ENCODE data around the gene GIPC3.
"Not testable (repeated sequence)": the region's sequence is repeated elsewhere in the genome, so short reads cannot be mapped to it uniquely, and the experiment has no call there.

Gene GIPC3

DNA sequence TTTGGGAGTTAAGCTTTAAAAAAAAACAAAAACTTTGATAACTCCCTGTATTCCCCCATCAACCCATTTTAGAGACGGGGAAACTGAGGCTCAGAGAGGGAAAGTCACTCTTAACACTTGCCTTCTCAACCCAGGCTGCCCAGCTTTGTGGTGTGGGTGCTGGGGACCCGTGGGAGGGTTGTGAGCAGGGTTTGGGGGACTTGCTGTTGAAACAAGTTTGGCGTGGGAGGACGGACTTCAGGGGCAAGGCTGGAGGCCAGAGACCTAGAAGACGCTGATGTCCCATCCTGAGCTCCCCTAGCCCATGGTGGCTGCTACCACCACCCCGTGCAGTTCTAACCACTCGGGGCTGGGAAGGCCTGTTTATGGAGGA is 42.1 kb downstream of the GIPC3 start:
- Histone ChIP-seq H3K4me1 (peaks cover 0 to 30% (median 25%) of the 10 kb centered on the region in 4 donors), H3K27ac (peak overlapping the region; percentile 81 to 82), H3K36me3 (peaks cover 14 to 40% (median 33%) of the 10 kb centered on the region in 3 donors), H3K4me3 (peak overlapping the region; percentile 72 to 76), H3K27me3 (no peaks in the 10 kb centered on the region), H3K9me3 (no peaks in the 10 kb centered on the region)
- TF ChIP-seq, protein P1, sequence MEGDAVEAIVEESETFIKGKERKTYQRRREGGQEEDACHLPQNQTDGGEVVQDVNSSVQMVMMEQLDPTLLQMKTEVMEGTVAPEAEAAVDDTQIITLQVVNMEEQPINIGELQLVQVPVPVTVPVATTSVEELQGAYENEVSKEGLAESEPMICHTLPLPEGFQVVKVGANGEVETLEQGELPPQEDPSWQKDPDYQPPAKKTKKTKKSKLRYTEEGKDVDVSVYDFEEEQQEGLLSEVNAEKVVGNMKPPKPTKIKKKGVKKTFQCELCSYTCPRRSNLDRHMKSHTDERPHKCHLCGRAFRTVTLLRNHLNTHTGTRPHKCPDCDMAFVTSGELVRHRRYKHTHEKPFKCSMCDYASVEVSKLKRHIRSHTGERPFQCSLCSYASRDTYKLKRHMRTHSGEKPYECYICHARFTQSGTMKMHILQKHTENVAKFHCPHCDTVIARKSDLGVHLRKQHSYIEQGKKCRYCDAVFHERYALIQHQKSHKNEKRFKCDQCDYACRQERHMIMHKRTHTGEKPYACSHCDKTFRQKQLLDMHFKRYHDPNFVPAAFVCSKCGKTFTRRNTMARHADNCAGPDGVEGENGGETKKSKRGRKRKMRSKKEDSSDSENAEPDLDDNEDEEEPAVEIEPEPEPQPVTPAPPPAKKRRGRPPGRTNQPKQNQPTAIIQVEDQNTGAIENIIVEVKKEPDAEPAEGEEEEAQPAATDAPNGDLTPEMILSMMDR (IDR thresholded peaks at IDR 0.05): no peak
- intact Hi-C loops (cut with DNase I; ENCODE audit: low total_unique reads): no loop called here
- DNase-seq: no peak

DNA sequence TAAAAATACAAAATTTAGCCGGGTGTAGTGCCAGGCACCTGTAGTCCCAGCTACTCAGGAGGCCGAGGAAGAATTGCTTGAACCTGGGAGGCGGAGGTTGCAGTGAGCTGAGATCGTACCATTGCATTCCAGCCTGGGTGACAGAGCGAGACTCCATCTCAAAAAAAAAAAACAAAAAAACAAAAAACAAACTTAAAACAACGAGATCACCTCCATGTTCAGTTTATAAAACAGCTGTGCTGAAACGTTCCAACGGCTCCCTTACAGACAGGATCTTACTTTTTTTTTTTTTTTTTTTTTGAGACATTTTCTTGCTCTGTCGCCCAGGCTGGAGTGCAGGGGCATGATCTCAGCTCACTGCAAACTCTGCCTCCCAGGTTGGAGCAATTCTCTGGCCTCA is 43.5 kb downstream of the GIPC3 start:
- H3K4me3 ChIP-seq; H3K27ac ChIP-seq; H3K9me3 ChIP-seq; DNase-seq; intact Hi-C loops (cut with DNase I; ENCODE audit: low total_unique reads); H3K27me3 ChIP-seq: not testable (repeated sequence)
- Histone ChIP-seq H3K4me1 (peaks cover 0 to 30% (median 25%) of the 10 kb centered on the region in 4 donors), H3K36me3 (peaks cover 9 to 40% (median 29%) of the 10 kb centered on the region in 3 donors)

- Histone ChIP-seq H3K27ac (no peak overlapping the region), H3K4me1 (peaks cover 0 to 7% (median 4%) of the 10 kb centered on the region in 4 donors), H3K36me3 (peaks cover 14 to 60% (median 33%) of the 10 kb centered on the region in 3 donors), H3K27me3 (no peaks in the 10 kb centered on the region), H3K9me3 (no peaks in the 10 kb centered on the region), H3K4me3 (no peak overlapping the region)
- TF ChIP-seq, protein P1 (IDR thresholded peaks at IDR 0.05): no peak
- no peak for DNase-seq
- intact Hi-C loops (cut with DNase I; ENCODE audit: low total_unique reads): no loop called here
Measured at GRCh38 chr19:3631053-3631861, 46.0 kb downstream of the GIPC3 start.

DNA sequence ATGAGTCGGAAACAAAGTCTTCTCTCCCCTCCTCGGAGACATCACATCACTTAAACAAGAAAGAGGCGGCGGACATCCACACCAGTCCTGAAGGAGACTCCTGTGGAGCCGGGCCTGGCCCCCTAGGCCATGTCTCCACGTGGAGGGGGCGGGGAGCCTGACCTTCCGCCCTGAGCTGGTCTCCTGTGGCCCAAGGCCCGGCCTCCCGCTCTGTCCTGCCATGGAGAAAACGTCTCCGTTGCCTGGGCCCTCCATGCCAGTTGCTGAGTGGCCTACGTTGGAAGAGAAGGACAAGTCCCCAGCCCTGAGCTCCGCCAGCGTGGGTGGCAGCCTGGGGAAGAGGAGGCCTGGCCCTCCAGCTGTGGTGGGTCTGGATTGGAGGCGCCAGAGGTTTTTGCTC is 46.8 kb downstream of the GIPC3 start:
- Histone ChIP-seq H3K27me3 (no peaks in the 10 kb centered on the region), H3K36me3 (peaks cover 18 to 68% (median 40%) of the 10 kb centered on the region in 3 donors), H3K27ac (no peak overlapping the region), H3K9me3 (no peaks in the 10 kb centered on the region), H3K4me3 (no peak overlapping the region), H3K4me1 (peaks cover 0 to 7% (median 4%) of the 10 kb centered on the region in 4 donors)
- DNase-seq: no peak
- TF ChIP-seq, protein P1 (IDR thresholded peaks at IDR 0.05): no peak
- intact Hi-C loops (cut with DNase I; ENCODE audit: low total_unique reads): no loop called here

DNA sequence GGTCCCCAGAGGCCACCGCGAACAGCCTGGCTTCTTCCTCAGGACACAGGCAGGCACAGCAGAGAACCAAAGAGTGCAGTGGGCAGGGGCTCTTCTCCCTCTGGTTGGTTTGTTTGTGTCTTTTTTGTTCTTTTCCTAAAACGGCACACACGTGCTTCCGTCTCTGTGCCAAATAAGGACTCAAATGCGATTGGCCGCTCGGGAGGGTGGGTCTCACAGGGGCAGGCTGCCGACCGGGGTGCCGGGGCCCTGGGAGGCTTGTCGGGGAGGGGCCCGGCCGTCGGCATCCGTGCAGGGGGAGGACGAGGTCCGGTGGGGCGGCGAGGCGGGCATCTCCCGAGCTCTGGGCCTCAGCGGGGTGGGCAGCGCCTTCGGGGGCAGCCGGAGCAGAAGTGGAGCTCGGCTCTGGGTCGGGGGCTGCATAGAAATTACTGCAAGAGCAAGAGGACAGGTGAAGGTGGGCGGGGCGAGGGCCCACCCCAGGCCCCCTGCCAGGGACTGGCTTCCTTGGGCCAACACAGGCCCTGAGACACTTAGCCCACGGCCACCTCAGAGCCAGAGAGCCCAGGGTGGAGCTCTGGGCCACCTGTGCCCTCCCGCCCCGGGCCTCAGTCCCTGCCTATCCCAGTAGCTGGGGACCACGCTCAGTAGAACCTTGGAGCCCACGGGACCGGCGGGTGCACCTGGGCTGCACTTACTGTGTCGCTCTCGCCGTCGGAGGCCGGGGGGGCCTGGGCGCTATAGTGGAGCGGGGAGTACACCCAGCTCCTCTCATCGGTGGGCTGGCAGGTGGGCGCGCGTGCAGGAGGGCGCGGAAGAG is 47.7 kb downstream of the GIPC3 start:
- TF ChIP-seq, protein P1 (IDR thresholded peaks at IDR 0.05): no peak
- Histone ChIP-seq H3K36me3 (peaks cover 26 to 77% (median 49%) of the 10 kb centered on the region in 3 donors), H3K27ac (no peak overlapping the region), H3K4me1 (no peaks in the 10 kb centered on the region), H3K9me3 (no peaks in the 10 kb centered on the region), H3K27me3 (no peaks in the 10 kb centered on the region), H3K4me3 (no peak overlapping the region)
- intact Hi-C loops (cut with DNase I; ENCODE audit: low total_unique reads): no loop called here
- no peak for DNase-seq

DNA sequence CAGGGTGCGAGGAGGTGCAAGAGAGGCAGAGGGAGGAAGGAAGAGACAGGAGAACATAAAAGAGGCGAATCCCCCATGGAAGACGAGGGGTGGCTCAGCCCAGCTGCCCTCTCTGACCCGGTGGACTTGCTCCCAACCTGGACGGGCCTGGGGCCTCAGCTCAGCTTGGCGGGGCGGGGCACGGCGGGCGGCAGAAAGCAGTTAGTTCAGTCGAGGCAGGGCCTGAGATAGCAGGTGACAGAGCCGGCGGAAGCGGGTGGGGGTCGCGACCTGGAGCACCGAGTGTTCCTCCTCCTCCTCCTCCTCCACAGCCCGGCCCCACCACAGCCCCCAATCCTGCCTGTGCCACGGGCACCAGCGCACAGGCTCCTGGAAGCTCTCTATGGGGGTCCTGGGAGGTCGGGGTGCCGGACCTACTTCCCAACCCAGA is 48.3 kb downstream of the GIPC3 start:
- Histone ChIP-seq H3K9me3 (no peaks in the 10 kb centered on the region), H3K27ac (no peak overlapping the region), H3K4me3 (no peak overlapping the region), H3K27me3 (no peaks in the 10 kb centered on the region), H3K36me3 (peaks cover 32 to 83% (median 55%) of the 10 kb centered on the region in 3 donors), H3K4me1 (no peaks in the 10 kb centered on the region)
- no peak for DNase-seq
- intact Hi-C loops (cut with DNase I; ENCODE audit: low total_unique reads): no loop called here
- TF ChIP-seq, protein P1 (IDR thresholded peaks at IDR 0.05): no peak
